ENCODE results near the gene TUBA3D. TPM values are rescaled to one million over a fixed set of nuclear protein-coding genes. Genes with fewer than 3 reads are reported as not detected.
"Not testable (repeated sequence)": the region's sequence is repeated elsewhere in the genome, so short reads cannot be mapped to it uniquely, and the experiment has no call there.

The TUBA3D gene
- total and polyA plus RNA-seq, 2 of the 13 experiments (the other 11 are each of a cell fraction or from before 2014, with no cell fraction given) = not detected

DNA sequence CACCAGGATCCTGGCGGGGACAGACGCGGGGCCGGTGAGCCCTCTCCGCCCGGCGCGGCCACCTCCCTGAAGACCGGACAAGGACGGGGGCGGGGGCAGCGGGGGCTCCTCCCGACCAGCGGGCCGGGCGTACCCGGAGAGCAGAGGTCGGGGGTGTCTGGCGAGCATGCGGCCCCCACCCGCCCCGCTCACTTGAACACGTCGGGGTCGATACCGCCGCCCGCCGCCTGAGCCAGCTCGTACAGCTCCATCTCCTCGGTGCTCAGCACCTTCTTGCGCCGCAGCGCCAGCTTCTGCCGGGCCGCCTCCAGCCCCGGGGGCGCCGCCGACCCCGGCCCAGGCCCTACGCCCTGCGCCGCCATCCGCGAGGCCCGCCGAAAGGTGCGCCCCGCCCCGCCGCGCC is 16.1 kb downstream of the TUBA3D start, which contains the start of gene MZT2A:
TSS of gene MZT2A (minus strand) at position 383 of the 403 bp plus-strand sequence. CDS start at position 362, 21 bp downstream.
- not testable (repeated sequence) for BruUV-seq (replicated peaks); H2AFZ ChIP-seq (ENCODE audit: low read length); TF ChIP-seq TCF12 (IDR thresholded peaks at IDR 0.05)
- peak; percentile 5; the same call in 1 of the 2 replicates for TF ChIP-seq RBFOX2 (IDR thresholded peaks at IDR 0.05; ENCODE audit: low read depth, low read length)
- 0 out of 2 replicates have a peak, but pooled peaks have one; percentile 9 for TF ChIP-seq AKAP8 (CRISPR knock-in tag; IDR thresholded peaks at IDR 0.05)
- TF ChIP-seq, protein P1, sequence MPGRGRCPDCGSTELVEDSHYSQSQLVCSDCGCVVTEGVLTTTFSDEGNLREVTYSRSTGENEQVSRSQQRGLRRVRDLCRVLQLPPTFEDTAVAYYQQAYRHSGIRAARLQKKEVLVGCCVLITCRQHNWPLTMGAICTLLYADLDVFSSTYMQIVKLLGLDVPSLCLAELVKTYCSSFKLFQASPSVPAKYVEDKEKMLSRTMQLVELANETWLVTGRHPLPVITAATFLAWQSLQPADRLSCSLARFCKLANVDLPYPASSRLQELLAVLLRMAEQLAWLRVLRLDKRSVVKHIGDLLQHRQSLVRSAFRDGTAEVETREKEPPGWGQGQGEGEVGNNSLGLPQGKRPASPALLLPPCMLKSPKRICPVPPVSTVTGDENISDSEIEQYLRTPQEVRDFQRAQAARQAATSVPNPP (CRISPR knock-in tag; IDR thresholded peaks at IDR 0.05) = 0 out of 2 replicates have a peak, but pooled peaks have one; percentile 6
- TF ChIP-seq ZFY (CRISPR knock-in tag; IDR thresholded peaks at IDR 0.05) = peak; percentile 73
- TF ChIP-seq, protein P2, sequence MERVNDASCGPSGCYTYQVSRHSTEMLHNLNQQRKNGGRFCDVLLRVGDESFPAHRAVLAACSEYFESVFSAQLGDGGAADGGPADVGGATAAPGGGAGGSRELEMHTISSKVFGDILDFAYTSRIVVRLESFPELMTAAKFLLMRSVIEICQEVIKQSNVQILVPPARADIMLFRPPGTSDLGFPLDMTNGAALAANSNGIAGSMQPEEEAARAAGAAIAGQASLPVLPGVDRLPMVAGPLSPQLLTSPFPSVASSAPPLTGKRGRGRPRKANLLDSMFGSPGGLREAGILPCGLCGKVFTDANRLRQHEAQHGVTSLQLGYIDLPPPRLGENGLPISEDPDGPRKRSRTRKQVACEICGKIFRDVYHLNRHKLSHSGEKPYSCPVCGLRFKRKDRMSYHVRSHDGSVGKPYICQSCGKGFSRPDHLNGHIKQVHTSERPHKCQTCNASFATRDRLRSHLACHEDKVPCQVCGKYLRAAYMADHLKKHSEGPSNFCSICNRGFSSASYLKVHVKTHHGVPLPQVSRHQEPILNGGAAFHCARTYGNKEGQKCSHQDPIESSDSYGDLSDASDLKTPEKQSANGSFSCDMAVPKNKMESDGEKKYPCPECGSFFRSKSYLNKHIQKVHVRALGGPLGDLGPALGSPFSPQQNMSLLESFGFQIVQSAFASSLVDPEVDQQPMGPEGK (CRISPR knock-in tag; IDR thresholded peaks at IDR 0.05) = peak; percentile 27; the same call in 1 of the 2 replicates
- TF ChIP-seq PHF8 (CRISPR knock-in tag; IDR thresholded peaks at IDR 0.05) = peak; percentile 64
- 0 out of 2 replicates have a peak, but pooled peaks have one; percentile 40 for TF ChIP-seq TCF12 (CRISPR knock-in tag; IDR thresholded peaks at IDR 0.05)
- peak; percentile 41; the same call in 1 of the 2 replicates for TF ChIP-seq ZNF616 (CRISPR knock-in tag; IDR thresholded peaks at IDR 0.05; ENCODE audit: low read depth)
- peak in 1 of 2 experiments; percentile 38; a peak in 1 of 4 replicates for TF ChIP-seq POLR2A (IDR thresholded peaks at IDR 0.05; ENCODE audit: insufficient read depth in 1 of 2, low read depth in 2 of 2, low read length in 2 of 2)
- peak; percentile 39 for TF ChIP-seq TEAD3 (CRISPR knock-in tag; optimal IDR thresholded peaks at IDR 0.05; ENCODE audit: borderline replicate concordance)
- 0 out of 2 replicates have a peak, but pooled peaks have one; percentile 15 for TF ChIP-seq ZNF564 (CRISPR knock-in tag; IDR thresholded peaks at IDR 0.05)
- TF ChIP-seq ZNF777 (CRISPR knock-in tag; IDR thresholded peaks at IDR 0.05) = peak; percentile 55; the same call in 1 of the 2 replicates
- peak; percentile 85 for TF ChIP-seq YY1 (IDR thresholded peaks at IDR 0.05; ENCODE audit: insufficient read depth, insufficient replicate concordance, low read depth, low read length)
- TF ChIP-seq ZFX (CRISPR knock-in tag; IDR thresholded peaks at IDR 0.05; ENCODE audit: low read depth) = peak; percentile 65; the same call in 1 of the 2 replicates
- peak; percentile 5 for TF ChIP-seq HNRNPK (IDR thresholded peaks at IDR 0.05; ENCODE audit: low read depth, low read length, poor library complexity, severe bottlenecking)
- peak; percentile 15; the same call in 1 of the 2 replicates for TF ChIP-seq POLR2G (IDR thresholded peaks at IDR 0.05; ENCODE audit: low read depth, low read length)
- TF ChIP-seq IKZF4 (CRISPR knock-in tag; IDR thresholded peaks at IDR 0.05; ENCODE audit: borderline replicate concordance, low read depth, not compliant biosample characterization) = peak; percentile 45
- 0 out of 2 replicates have a peak, but pooled peaks have one; percentile 9 for TF ChIP-seq DMAP1 (CRISPR knock-in tag; IDR thresholded peaks at IDR 0.05)
- TF ChIP-seq ATAD3A (CRISPR knock-in tag; IDR thresholded peaks at IDR 0.05) = peak; percentile 51; the same call in 1 of the 2 replicates
- TF ChIP-seq, protein P3, sequence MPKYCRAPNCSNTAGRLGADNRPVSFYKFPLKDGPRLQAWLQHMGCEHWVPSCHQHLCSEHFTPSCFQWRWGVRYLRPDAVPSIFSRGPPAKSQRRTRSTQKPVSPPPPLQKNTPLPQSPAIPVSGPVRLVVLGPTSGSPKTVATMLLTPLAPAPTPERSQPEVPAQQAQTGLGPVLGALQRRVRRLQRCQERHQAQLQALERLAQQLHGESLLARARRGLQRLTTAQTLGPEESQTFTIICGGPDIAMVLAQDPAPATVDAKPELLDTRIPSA (CRISPR knock-in tag; IDR thresholded peaks at IDR 0.05; ENCODE audit: borderline replicate concordance) = 0 out of 2 replicates have a peak, but pooled peaks have one; percentile 2
- TF ChIP-seq RAD21 (CRISPR knock-in tag; IDR thresholded peaks at IDR 0.05) = peak; percentile 36

More for the DNA sequence above, 16.1 kb downstream of the TUBA3D start, which contains the start of gene MZT2A:
- Histone ChIP-seq H3K27ac (ENCODE audit: extremely low read length, insufficient read depth, low read length) (peak within 1 kb of the TSS; percentile 83), H3K9ac (ENCODE audit: insufficient read depth, low read depth, low read length) (peak within 1 kb of the TSS; percentile 97), H3K36me3 (replicated peaks in 1 of 2; ENCODE audit: control insufficient read depth in 1 of 2, insufficient read depth in 2 of 2, low read length in 2 of 2) (peaks cover 3 to 17% of the 10 kb centered on the region in 2 experiments; a peak in 3 of 5 replicates), H3K4me1 (ENCODE audit: insufficient read depth, low read length) (peaks cover 52% of the 10 kb centered on the region), H3K4me3 (replicated peaks in 1 of 3; ENCODE audit: insufficient read depth in 1 of 3, low read depth in 2 of 3, low read length in 3 of 3) (peak within 1 kb of the TSS; percentile 90 to 98 (median 91)), H3K79me2 (ENCODE audit: insufficient read depth, low read length) (peaks cover 64% of the 10 kb centered on the region), H3K4me2 (ENCODE audit: low read depth, low read length) (peak within 1 kb of the TSS; percentile 99)
- 1% methylated on average over 17 of the region's 53 CpGs for WGBS (ENCODE audit: low lambda C conversion rate)
- CTCF ChIA-PET (ENCODE audit: low intra/inter-chr PET ratio, low total read pairs) = interaction anchor here (1.6 to 2.3 kb wide), 2 partner anchors 79 to 338 kb away, joined by 9 to 14 read pairs; no protein-coding TSS in a partner anchor
- H4K20me1 ChIP-seq (ENCODE audit: insufficient read depth, low read length); DNase-seq (ENCODE audit: low spot score); H3K9me3 ChIP-seq (ENCODE audit: low read length); H3K27me3 ChIP-seq (ENCODE audit: control insufficient read depth in 1 of 2, insufficient read depth in 2 of 2, low read length in 2 of 2); FAIRE-seq; ATAC-seq: not testable (repeated sequence)
- in situ Hi-C loops (cut with HindIII; ENCODE audit: extremely low pct_ligation_motif_present, low pct_unique_long_range_greater_than_20kb) = loop anchor here (25.0 kb wide), 1 partner anchor 1305 kb away; the partner anchor contains the start of genes MZT2B, SMPD4 and TUBA3E
- POLR2A ChIA-PET = interaction anchor here (1.2 to 1.3 kb wide), 2 partner anchors 11 to 191 kb away, joined by 3 to 4 read pairs; no protein-coding TSS in a partner anchor
- intact Hi-C loops (cut with micrococcal nuclease; ENCODE audit: unreplicated experiment) = loop anchor here (2.0 to 10.0 kb wide), 4 partner anchors 35 to 337 kb away; partner anchors contain the start of gene CCDC74A

Measured in HepG2 (cell line).